H1 (cell line): ENCODE results near the gene CUBN. TPM values are rescaled to one million over a fixed set of nuclear protein-coding genes. Genes with fewer than 3 reads are reported as not detected.

Experiments used
- CTCF ChIA-PET: fragments of 300-600 bp; sonication (Branson Sonifier 250); formaldehyde crosslinking; loops from one replicate; lab custom pipeline; 2021; ENCODE audit not compliant: partially characterized antibody; lab: Charles Lee
- POLR2A ChIA-PET: fragments of 300-600 bp; sonication (Branson Sonifier 250); formaldehyde crosslinking; loops from one replicate; lab custom pipeline; 2021; ENCODE audit warnings: inconsistent platforms; ENCODE audit not compliant: partially characterized antibody; lab: Charles Lee
- DNase-seq, 2 experiments: peaks; one replicate each; pipeline versions ENCODE4 v3.0.0 to v3.0.0-alpha.2; 2010 to 2022; ENCODE audit warnings: low spot score in 2 of 2, low read depth in 1 of 2, mixed read lengths in 1 of 2
- FAIRE-seq: peaks from 2 replicates; lab custom pipeline; 2011; peaks lifted over from hg19 to GRCh38; lab: Jason Lieb, UNC
- H2AFZ ChIP-seq: 2 replicates; pipeline ENCODE4 v1.8.1; 2012; ENCODE audit warnings: low read length, inconsistent platforms
- H2AK5ac ChIP-seq: 2 replicates; pipeline ENCODE4 v1.6.1; 2013; ENCODE audit warnings: low read depth, low read length
- H2BK120ac ChIP-seq: replicated peaks from 2 replicates; pipeline ENCODE3; 2013; ENCODE audit warnings: low read depth, low read length, inconsistent platforms
- H2BK12ac ChIP-seq: 2 replicates; pipeline ENCODE4 v1.6.1; 2013; ENCODE audit warnings: low read depth, low read length
- H2BK15ac ChIP-seq: 2 replicates; pipeline ENCODE4 v1.6.1; 2013; ENCODE audit warnings: low read length
- H2BK20ac ChIP-seq: 2 replicates; pipeline ENCODE4 v1.6.1; 2013; ENCODE audit warnings: low read length
- H2BK5ac ChIP-seq: 2 replicates; pipeline ENCODE4 v1.6.1; 2013; ENCODE audit warnings: low read depth, low read length
- H3K14ac ChIP-seq: 2 replicates; pipeline ENCODE4 v1.6.1; 2013; ENCODE audit warnings: inconsistent platforms; ENCODE audit not compliant: insufficient read length
- H3K18ac ChIP-seq: 2 replicates; pipeline ENCODE4 v1.6.1; 2013; ENCODE audit warnings: low read length; ENCODE audit errors: extremely low read depth
- H3K23ac ChIP-seq: 2 replicates; pipeline ENCODE4 v1.6.1; 2013; ENCODE audit warnings: inconsistent platforms; ENCODE audit not compliant: insufficient read length
- H3K23me2 ChIP-seq: 2 replicates; pipeline ENCODE4 v1.6.1; 2013; ENCODE audit warnings: low read depth, low read length
- H3K27ac ChIP-seq: 2 replicates; pipeline ENCODE4 v1.6.1; 2011; ENCODE audit warnings: low read depth, low read length, inconsistent platforms
- H3K27me3 ChIP-seq, 4 experiments: replicated peaks in 1 of 4; 1 replicate in 1 of 4; 2 replicates in 3 of 4; pipeline versions ENCODE4 v1.6.1 to v1.8.1; 2011 to 2013; ENCODE audit warnings: low read length in 3 of 4, mild to moderate bottlenecking in 3 of 4, inconsistent platforms in 2 of 4, mixed read lengths in 2 of 4, moderate library complexity in 1 of 4; ENCODE audit not compliant: control insufficient read depth in 3 of 4, insufficient read depth in 3 of 4; ENCODE audit errors: extremely low read depth in 1 of 4
- H3K36me3 ChIP-seq, 4 experiments: 2 replicates each; pipeline versions ENCODE4 v1.6.1 to v1.8.1; 2011 to 2013; ENCODE audit warnings: mild to moderate bottlenecking in 4 of 4, low read length in 3 of 4, moderate library complexity in 2 of 4, control low read depth in 1 of 4, inconsistent platforms in 1 of 4; ENCODE audit not compliant: insufficient read depth in 4 of 4, control insufficient read depth in 2 of 4
- H3K4ac ChIP-seq: replicated peaks from 2 replicates; pipeline ENCODE3; 2013; ENCODE audit warnings: low read length, low read depth, mixed read lengths, inconsistent platforms; ENCODE audit not compliant: insufficient read length
- H3K4me1 ChIP-seq, 4 experiments: replicated peaks in 1 of 4; 1 replicate in 1 of 4; 2 replicates in 3 of 4; pipeline versions ENCODE4 v1.6.1 to v1.8.1; 2011 to 2013; ENCODE audit warnings: low read length in 3 of 4, inconsistent platforms in 2 of 4, mixed read lengths in 1 of 4; ENCODE audit not compliant: insufficient read depth in 4 of 4, control insufficient read depth in 3 of 4
- H3K4me2 ChIP-seq, 2 experiments: 2 replicates each; pipeline versions ENCODE4 v1.6.1 to v1.8.1; 2011 to 2013; ENCODE audit warnings: low read depth in 2 of 2, low read length in 2 of 2, control low read depth in 1 of 2, inconsistent platforms in 1 of 2, mild to moderate bottlenecking in 1 of 2; ENCODE audit not compliant: insufficient read depth in 1 of 2
- H3K4me3 ChIP-seq, 4 experiments: fragments of 200-600, 300-600 bp in 1 of 4; sonication (generic), shearing (Covaris generic), sonication (Bioruptor Twin) in 1 of 4; 2 replicates each; pipeline versions ENCODE4 v1.5.1 to v1.8.1; 2011 to 2016; ENCODE audit warnings: low read length in 4 of 4, low read depth in 3 of 4, control low read depth in 2 of 4, inconsistent platforms in 2 of 4, mild to moderate bottlenecking in 2 of 4, mixed read lengths in 1 of 4, moderate library complexity in 1 of 4; ENCODE audit not compliant: insufficient read depth in 2 of 4; ENCODE audit errors: extremely low read depth in 1 of 4
- H3K56ac ChIP-seq: replicated peaks from 2 replicates; pipeline ENCODE3; 2013; ENCODE audit warnings: low read depth, mild to moderate bottlenecking, mixed read lengths, low read length, inconsistent platforms; ENCODE audit not compliant: insufficient read length
- H3K79me1 ChIP-seq: 2 replicates; pipeline ENCODE4 v1.6.1; 2013; ENCODE audit warnings: low read depth, low read length, control low read depth
- H3K79me2 ChIP-seq, 2 experiments: 2 replicates each; pipeline versions ENCODE4 v1.6.1 to v1.8.1; 2012 to 2013; ENCODE audit warnings: low read length in 2 of 2, mild to moderate bottlenecking in 2 of 2, inconsistent platforms in 1 of 2; ENCODE audit not compliant: insufficient read depth in 2 of 2, control insufficient read depth in 1 of 2
- H3K9ac ChIP-seq, 4 experiments: replicated peaks in 1 of 4; 1 replicate in 1 of 4; 2 replicates in 3 of 4; pipeline versions ENCODE4 v1.6.1 to v1.8.1; 2011 to 2013; ENCODE audit warnings: low read depth in 3 of 4, low read length in 3 of 4, control low read depth in 2 of 4, mild to moderate bottlenecking in 2 of 4, moderate library complexity in 2 of 4, inconsistent platforms in 1 of 4; ENCODE audit errors: extremely low read depth in 1 of 4
- H3K9me3 ChIP-seq, 2 experiments: 2 replicates each; pipeline versions ENCODE4 v1.6.1 to v1.8.1; 2012 to 2013; ENCODE audit warnings: mild to moderate bottlenecking in 2 of 2, moderate library complexity in 2 of 2, control low read depth in 1 of 2, inconsistent platforms in 1 of 2, low read depth in 1 of 2, low read length in 1 of 2, mixed read lengths in 1 of 2; ENCODE audit not compliant: insufficient read depth in 2 of 2
- H4K20me1 ChIP-seq, 2 experiments: replicated peaks in 1 of 2; 2 replicates each; pipeline versions ENCODE3 to v1.8.1; 2011 to 2013; ENCODE audit warnings: inconsistent platforms in 2 of 2, low read length in 2 of 2, mild to moderate bottlenecking in 1 of 2; ENCODE audit not compliant: insufficient read depth in 2 of 2, control insufficient read depth in 1 of 2
- H4K5ac ChIP-seq: 2 replicates; pipeline ENCODE4 v1.6.1; 2013; ENCODE audit warnings: low read length, low read depth, mixed read lengths, inconsistent platforms; ENCODE audit not compliant: insufficient read length
- H4K8ac ChIP-seq: 2 replicates; pipeline ENCODE4 v1.8.0; 2013; ENCODE audit warnings: mild to moderate bottlenecking, moderate library complexity, low read length, inconsistent platforms; ENCODE audit not compliant: insufficient read depth; ENCODE audit errors: extremely low read depth
- H4K91ac ChIP-seq: replicated peaks from 2 replicates; pipeline ENCODE3; 2013; ENCODE audit warnings: low read length, mixed read lengths, inconsistent platforms; ENCODE audit not compliant: insufficient read length
- SP4 ChIP-seq: IDR thresholded peaks from 2 replicates; pipeline ENCODE4 v1.6.1; 2012; ENCODE audit warnings: low read length, inconsistent platforms
- TAF1 ChIP-seq: IDR thresholded peaks from 2 replicates; pipeline ENCODE4 v1.6.1; 2011; ENCODE audit warnings: mild to moderate bottlenecking, low read depth, low read length
- WGBS, 2 experiments: shearing (Covaris generic) in 1 of 2; methylation state at CpG; one replicate each; pipeline versions ENCODE4 v1.1.6 to v1.1.7; 2013 to 2015; ENCODE audit warnings: low lambda C conversion rate in 2 of 2, mixed read lengths in 2 of 2, inconsistent platforms in 1 of 2, low coverage in 1 of 2, missing lambda C conversion rate in 1 of 2; ENCODE audit not compliant: insufficient replicate concordance in 2 of 2, insufficient coverage in 1 of 2, insufficient read length in 1 of 2; ENCODE audit errors: extremely low coverage in 1 of 2, missing lambda C conversion rate in 1 of 2; 5-methylcytosine and 5-hydroxymethylcytosine counted together
- polyA plus RNA-seq, 7 experiments: library from polyadenylated mRNA; depleted of rRNA in 3 of 7; stranded (reverse) in 5 of 7; unstranded in 2 of 7; fragments of >200 nt in 5 of 7; fragments of 200-250 nt in 2 of 7; gene quantifications; 1 replicate in 5 of 7; 2 replicates in 1 of 7; 4 replicates in 1 of 7; pipeline versions ENCODE4 v1.2.1 to v1.2.3, GENCODE V29; 2011 to 2013; ENCODE audit warnings: missing spikeins in 2 of 7, mixed read lengths in 2 of 7
- total RNA-seq: library from RNA; stranded (reverse); fragmentation: NEBNext Ultra II Directional; extraction: Animal tissue kit (Norgen Biotek cat#: 25700); gene quantifications from 2 replicates; pipeline ENCODE4 v1.2.1, GENCODE V29; 2021

The CUBN gene
- total and polyA plus RNA-seq, 2 of the 8 experiments (the other 6 are each of a cell fraction or from before 2014, with no cell fraction given): 0.04 to 0.08 TPM

DNA sequence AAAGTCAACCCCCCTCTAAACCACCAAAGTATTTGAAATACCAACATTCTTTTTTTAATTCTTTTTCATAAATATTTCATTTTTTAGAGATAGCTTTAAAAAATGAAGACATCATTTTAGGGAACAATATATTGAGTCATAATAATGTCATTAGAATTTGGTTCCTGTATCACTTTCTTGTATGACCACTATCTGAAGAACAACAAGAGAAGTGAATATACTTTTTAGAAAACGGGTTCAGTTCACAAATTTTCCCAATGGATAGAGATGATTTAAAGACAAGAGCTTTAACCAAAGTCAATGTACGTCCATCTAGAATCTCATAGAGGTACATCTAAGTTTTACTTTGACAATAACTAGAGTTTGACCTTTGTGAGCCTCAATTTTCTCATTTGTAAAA, 48.2 kb downstream of the CUBN start:
- no peak for FAIRE-seq
- no peak overlapping the region for H4K8ac ChIP-seq
- no peak overlapping the region for H2BK20ac ChIP-seq
- H3K79me1 ChIP-seq: no peaks in the 10 kb centered on the region
- no peak overlapping the region for H2BK12ac ChIP-seq
- no peak overlapping the region for H4K91ac ChIP-seq
- no peak overlapping the region for H3K18ac ChIP-seq
- H2BK5ac ChIP-seq: no peak overlapping the region
- no peak overlapping the region for H3K14ac ChIP-seq
- no peak overlapping the region for H3K23ac ChIP-seq
- no peak overlapping the region for H3K27ac ChIP-seq
- no peak overlapping the region for H3K4me3 ChIP-seq
- no peak overlapping the region for H4K5ac ChIP-seq
- no peak overlapping the region for H3K56ac ChIP-seq
- TF ChIP-seq TAF1 (no peak), SP4 (no peak)
- no peaks in the 10 kb centered on the region; a peak in 1 of 7 replicates for H3K4me1 ChIP-seq
- ChIA-PET CTCF (interaction anchor here (0.8 to 1.0 kb wide), 2 partner anchors 57 to 173 kb away, joined by 3 read pairs; no protein-coding TSS in a partner anchor), POLR2A (no interaction called here)
- no peak for DNase-seq
- no peak overlapping the region for H2BK15ac ChIP-seq
- H3K23me2 ChIP-seq: no peaks in the 10 kb centered on the region
- no peaks in the 10 kb centered on the region for H3K36me3 ChIP-seq
- H3K9me3 ChIP-seq: no peaks in the 10 kb centered on the region
- no peak overlapping the region for H2AFZ ChIP-seq
- no peaks in the 10 kb centered on the region for H4K20me1 ChIP-seq
- no peak overlapping the region for H3K4me2 ChIP-seq
- no peak overlapping the region for H3K4ac ChIP-seq
- H3K9ac ChIP-seq: no peak overlapping the region
- H2BK120ac ChIP-seq: no peak overlapping the region
- H3K27me3 ChIP-seq: no peaks in the 10 kb centered on the region
- no peak overlapping the region for H2AK5ac ChIP-seq
- 84% methylated on average over 2 of the region's 2 CpGs; no CpG with 5 or more reads in 1 of the 2 experiments for WGBS, 2 experiments
- H3K79me2 ChIP-seq: no peaks in the 10 kb centered on the region
